GM19324 (cell line): ENCODE measurements around the gene CDPF1.

ENCODE experiments used
- ATAC-seq: cut with Tn5 transposase; IDR thresholded peaks from one replicate; pipeline ENCODE4 v1.9.1; 2021; ENCODE audit warnings: mild to moderate bottlenecking, moderate library complexity; ENCODE audit not compliant: unreplicated experiment, low FRiP score

The CDPF1 gene

GRCh38 chr22:46260038-46260437, 9.9 kb upstream of the CDPF1 start:
- ATAC-seq: no peak

- ATAC-seq: no peak
These were observed 9.3 kb upstream of the CDPF1 start for GRCh38 chr22:46259374-46259773.

DNA sequence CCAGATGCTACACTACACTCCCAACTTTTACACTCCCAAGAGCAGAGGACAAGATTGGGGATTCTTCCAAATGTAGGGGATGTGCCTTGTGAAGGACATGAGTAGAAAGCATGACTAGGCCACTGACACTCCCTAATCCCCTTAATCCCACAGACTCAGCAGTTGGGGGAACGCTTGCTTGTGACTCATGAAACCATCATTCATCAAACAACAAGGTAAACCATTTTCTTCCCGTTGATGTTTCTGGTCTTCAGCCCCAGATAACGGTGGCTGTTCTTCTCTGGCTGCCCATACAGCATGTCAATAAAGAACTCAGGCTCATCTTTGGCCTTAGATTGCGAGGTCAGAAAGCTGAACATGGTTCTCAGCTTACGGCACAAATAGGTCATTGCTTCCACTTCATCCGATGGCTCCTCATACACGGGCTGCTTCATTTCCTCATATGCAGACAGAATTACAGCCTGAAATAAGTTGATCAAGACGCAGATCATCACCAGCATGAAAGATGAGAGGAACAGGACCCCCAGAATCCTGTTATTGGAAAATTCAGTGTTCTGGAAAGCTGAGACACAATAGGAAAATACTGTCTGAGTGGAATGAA, 6.4 kb upstream of the CDPF1 start:
- ATAC-seq: no peak

DNA sequence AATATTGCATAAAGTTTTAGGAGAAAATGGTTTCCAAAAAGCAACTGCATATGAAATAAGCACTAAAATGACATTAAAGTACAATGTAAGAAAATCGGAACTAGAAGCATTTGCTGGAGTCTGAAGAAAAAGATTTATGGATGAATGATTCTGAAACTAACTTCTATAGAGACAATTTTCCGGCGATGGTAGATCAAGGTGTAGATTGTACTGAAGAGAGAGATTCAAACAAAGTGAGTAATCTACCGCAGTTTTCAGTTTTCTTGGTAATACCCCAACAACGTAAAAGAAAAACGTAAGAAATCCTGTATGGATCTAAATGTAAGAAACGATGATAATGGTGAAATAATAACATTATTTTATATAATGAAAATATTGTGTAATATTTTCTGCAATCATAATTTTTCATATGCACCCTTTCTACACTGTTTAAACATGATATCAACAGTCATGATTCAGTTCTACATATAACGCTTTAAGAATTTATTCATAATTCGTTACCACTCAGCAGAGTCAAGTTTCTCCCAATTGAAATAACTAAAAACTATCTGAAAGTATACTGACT, 1.8 kb upstream of the CDPF1 start:
- no peak for ATAC-seq

DNA sequence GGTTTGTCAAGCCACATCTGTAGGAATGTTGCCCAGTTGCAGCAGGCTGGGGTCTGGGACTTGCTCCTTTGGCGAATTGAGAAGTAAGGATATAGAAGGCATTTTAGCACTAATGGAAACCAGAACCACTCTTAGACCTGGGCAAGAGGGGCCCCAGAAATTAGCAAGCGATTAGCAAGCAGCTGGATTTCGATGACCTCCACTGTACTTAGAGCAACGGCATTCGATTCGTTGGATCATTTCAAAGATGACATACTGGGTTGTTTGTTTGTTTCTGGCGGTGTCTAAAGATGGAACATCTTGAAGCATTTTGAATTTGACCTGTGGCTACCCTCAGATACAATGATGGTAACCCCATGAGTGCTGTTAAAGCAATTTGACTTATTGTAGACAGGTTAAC, 1.2 kb upstream of the CDPF1 start:
- no peak for ATAC-seq

DNA sequence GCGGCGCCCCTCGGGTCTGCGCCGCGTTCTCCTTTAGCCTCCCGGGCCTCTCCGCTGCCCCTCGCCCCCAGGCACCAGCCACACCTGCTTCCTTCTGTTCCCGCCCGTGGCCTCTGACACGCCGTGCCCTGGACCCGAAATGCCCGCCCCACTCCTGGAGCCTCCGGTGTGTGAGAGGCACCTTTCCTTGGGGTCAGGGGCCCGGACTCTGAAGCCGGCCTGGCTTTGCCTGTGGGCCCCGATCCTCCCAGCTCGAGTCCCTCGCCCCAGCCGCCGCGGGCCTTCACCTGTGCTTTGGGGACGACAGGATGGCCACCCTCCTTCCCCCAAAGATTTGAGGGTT, 661 bp upstream of the CDPF1 start:
- no peak for ATAC-seq

DNA sequence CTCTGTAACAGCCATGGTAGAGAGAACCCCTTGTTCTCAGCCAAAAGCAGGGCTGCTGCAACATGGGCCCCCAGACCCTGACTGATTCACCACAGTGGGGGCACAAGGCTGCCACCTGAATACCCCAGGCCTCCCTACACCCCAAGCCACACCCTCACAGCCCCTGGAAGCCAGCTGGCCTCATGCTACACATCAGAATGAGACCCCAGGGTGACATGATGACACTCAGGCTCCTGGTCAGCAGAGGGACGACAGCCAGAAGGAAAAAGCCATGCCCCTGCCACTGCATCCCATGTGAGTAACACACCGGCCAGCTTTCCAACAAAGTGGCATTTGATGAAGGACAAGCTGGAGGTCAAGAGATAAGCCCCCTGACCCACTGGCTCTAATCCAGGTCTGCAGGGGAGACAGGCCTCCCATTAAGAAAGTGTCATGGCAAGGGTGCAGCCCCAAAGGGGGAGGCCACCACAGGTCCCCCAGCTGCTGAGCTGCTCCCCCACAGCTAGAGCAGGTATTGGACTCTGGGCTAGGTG, 2.6 kb downstream of the CDPF1 start:
- ATAC-seq: no peak

DNA sequence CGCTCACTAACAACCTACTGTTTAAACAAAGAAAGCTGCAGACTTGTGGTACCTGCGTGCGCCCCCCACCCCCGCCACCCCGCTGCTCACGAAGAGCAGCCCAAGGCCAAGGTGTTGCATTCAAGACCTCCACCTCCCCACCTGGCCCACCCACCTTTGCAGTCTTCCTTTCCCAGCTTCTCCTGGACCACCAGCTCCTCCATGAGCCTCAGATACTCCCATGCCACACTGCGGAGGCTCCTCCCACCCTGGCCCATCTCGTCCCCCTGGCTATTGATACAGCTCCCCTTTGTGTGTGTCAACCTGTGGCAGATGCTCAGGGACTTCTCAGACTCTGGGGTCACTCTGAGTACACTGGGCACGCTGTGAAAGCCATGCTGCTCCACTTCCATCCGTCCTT, 3.9 kb downstream of the CDPF1 start:
- no peak for ATAC-seq

GRCh38 chr22:46245511-46245910, 4.6 kb downstream of the CDPF1 start:
- no peak for ATAC-seq

- ATAC-seq: no peak
These were observed 5.3 kb downstream of the CDPF1 start for GRCh38 chr22:46244771-46245170.

- no peak for ATAC-seq
These were observed 8.0 kb downstream of the CDPF1 start for GRCh38 chr22:46242076-46242475.

DNA sequence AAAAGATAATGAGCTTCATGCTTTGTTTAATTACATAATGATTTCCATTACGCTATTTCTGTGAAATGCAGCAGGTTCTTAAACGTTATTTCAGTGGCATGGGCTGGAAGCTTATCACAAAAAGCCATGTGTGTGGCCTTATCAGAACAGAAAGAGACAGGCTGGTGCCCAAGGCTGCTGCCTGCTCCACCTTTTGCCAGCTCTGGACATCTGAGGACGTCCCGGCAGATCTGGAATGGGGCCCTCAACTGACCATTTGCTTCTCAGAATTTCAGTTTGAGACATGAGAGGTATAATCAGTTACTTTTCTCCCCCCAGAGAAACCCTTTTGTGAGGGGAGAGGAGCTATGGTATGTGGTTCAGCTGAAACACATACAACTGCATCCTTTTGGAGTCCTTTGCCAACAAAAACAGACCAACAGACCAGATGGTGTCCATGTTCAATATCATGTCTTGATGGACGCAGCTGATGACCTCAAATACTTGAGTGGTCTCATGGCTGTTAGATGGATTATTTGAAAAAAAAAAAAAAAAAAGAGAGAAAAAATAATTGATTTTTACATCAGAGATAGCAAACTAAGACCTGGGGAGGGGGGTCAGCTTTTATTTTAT, 8.6 kb downstream of the CDPF1 start:
- ATAC-seq: no peak

DNA sequence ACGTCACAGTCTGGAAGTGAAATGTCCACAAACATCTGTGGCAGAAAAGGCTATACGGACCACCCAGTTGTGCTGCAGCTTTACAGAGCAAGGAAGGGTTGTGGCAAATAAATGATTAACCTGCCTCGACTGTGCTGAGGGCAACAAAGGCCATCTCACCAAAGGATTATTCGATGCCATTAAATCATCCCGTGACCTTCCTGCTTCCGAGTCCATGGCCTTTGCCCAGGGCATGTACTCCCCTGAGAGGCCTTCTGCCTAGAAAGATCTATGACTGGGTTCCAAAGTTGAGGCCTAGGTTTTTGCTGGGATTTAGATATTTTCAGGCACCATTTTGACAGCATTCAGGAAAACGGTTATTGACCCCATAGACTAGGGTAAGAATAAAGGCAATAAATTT, 9.2 kb downstream of the CDPF1 start:
- ATAC-seq: no peak

GRCh38 chr22:46240506-46240905, 9.6 kb downstream of the CDPF1 start:
- ATAC-seq: no peak

- ATAC-seq: no peak
These were observed 10.0 kb downstream of the CDPF1 start for GRCh38 chr22:46240073-46240472.

DNA sequence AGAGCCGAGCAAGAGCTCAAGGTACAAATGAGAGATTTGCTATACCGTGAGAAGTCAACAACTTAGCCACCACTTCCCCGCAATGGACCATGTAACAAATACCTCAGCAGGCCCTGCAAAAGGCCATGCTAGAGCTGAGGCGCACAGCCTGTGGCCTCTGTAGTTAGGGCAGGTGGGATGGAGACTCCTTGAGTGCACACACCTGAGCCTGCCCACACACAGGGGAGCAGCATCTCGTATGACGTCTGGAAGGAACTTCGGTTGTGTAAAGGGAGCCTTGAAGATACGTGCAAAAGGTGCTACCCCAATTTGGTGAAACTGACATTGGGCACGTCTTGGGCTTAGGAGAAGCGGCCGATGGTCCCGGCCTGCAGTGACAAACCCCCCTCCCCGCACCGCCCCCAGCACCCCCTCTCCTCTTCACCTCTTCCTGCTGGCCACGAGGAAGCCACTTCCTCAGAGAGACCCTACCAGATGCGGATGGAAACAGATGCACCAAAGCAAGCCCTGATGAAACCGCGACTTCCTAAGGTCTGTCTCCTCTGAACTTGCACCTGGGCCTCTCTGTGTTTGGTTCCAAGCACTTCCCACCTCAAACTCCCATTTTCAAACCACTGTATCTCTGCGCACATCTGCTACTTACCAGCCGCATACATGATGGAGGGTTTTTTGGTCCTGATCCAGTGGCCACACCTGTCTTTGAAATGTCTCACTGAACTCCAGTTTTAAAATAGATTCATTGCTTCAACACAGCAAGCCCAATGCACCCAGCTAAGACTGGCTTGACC, 10.6 kb downstream of the CDPF1 start:
- no peak for ATAC-seq

GRCh38 chr22:46238541-46238940, 11.6 kb downstream of the CDPF1 start:
- no peak for ATAC-seq

GRCh38 chr22:46237453-46238124, 12.5 kb downstream of the CDPF1 start:
- ATAC-seq: no peak

DNA sequence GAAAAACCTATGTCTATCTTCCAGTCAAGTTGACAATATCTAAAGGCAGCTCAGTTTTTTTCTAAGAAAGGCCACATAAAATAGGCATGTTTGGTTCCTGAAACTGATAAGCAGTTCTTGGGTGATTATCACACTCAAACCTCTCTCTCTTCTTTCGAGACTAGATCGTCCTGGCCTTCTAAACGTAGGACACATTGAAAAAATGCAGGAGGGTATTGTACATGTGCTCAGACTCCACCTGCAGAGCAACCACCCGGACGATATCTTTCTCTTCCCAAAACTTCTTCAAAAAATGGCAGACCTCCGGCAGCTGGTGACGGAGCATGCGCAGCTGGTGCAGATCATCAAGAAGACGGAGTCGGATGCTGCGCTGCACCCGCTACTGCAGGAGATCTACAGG, 15.1 kb downstream of the CDPF1 start:
- no peak for ATAC-seq

- ATAC-seq: no peak
These were observed 16.9 kb downstream of the CDPF1 start for GRCh38 chr22:46233231-46233630.
